H1 (cell line): ENCODE results near the gene GNB3. TPM values are rescaled to one million over a fixed set of nuclear protein-coding genes. Genes with fewer than 3 reads are reported as not detected.

Experiments
- YY1 ChIP-seq: IDR thresholded peaks from 2 replicates; pipeline ENCODE4 v1.6.1; 2011; ENCODE audit warnings: low read depth, mild to moderate bottlenecking, low read length
- polyA plus RNA-seq, 7 experiments: library from polyadenylated mRNA; depleted of rRNA in 3 of 7; stranded (reverse) in 5 of 7; unstranded in 2 of 7; fragments of >200 nt in 5 of 7; fragments of 200-250 nt in 2 of 7; gene quantifications; 1 replicate in 5 of 7; 2 replicates in 1 of 7; 4 replicates in 1 of 7; pipeline versions ENCODE4 v1.2.1 to v1.2.3, GENCODE V29; 2011 to 2013; ENCODE audit warnings: missing spikeins in 2 of 7, mixed read lengths in 2 of 7
- total RNA-seq: library from RNA; stranded (reverse); fragmentation: NEBNext Ultra II Directional; extraction: Animal tissue kit (Norgen Biotek cat#: 25700); gene quantifications from 2 replicates; pipeline ENCODE4 v1.2.1, GENCODE V29; 2021

Gene GNB3
- total and polyA plus RNA-seq, 2 of the 8 experiments (the other 6 are each of a cell fraction or from before 2014, with no cell fraction given), result 9.9 TPM

DNA sequence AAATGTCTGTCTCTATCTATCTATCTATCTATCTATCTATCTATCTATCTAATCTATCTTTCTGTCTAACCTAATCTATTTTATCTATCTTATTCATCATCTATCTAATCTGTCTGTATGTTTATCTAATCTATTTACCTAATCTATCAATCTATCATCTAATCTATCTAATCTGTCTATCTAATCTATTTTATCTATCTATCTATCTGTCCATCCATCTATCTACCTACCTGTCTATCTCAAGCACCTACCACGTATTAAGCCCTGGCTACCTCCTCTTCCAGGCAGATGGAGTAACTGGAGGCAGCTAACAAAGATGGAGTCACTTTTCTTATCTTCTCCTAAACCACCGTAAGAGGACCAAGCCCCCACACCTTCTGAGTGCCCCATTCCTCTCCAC is 45.6 kb upstream of the GNB3 start (continued):
- TF ChIP-seq YY1, result no peak
